ENCODE measurements around the gene ANKRD18A. TPM values are rescaled to one million over a fixed set of nuclear protein-coding genes. Genes with fewer than 3 reads are reported as not detected.

Gene ANKRD18A
- total RNA-seq: 0.08 and 0.53 TPM in 2 replicates
- 0.36 and 0.59 TPM in 2 replicates for polyA plus RNA-seq

GRCh38 chr9:38620483-38621433, at the start of gene ANKRD18A:
ANKRD18A (minus strand) TSS chr9:38620596; CDS start chr9:38620285, 311 bp downstream.
- Histone ChIP-seq H3K9me2 (replicated peaks; ENCODE audit: insufficient read depth) (no peaks in the 10 kb centered on the region), H3K4me1 (ENCODE audit: insufficient read depth) (peaks cover 25% of the 10 kb centered on the region), H4K20me1 (ENCODE audit: insufficient read depth, poor library complexity, severe bottlenecking) (no peaks in the 10 kb centered on the region), H3K4me3 (peak within 1 kb of the TSS; percentile 40), H3K36me3 (replicated peaks; ENCODE audit: insufficient read depth, low read depth) (no peaks in the 10 kb centered on the region), H2AFZ (peak within 1 kb of the TSS; percentile 90), H3K9me3 (ENCODE audit: low read depth) (no peaks in the 10 kb centered on the region), H3K4me2 (peak within 1 kb of the TSS; percentile 96), H3K79me2 (no peaks in the 10 kb centered on the region), H3K27me3 (peaks cover 62% of the 10 kb centered on the region), H3K27ac (no peak within 1 kb of the TSS)
- TF ChIP-seq EZH2phosphoT487 (IDR thresholded peaks at IDR 0.05; ENCODE audit: low read depth, severe bottlenecking, unreplicated experiment) (peak; percentile 29), EZH2 (IDR thresholded peaks at IDR 0.05; ENCODE audit: borderline replicate concordance) (peak; percentile 8)
- TF ChIP-seq, protein P1, sequence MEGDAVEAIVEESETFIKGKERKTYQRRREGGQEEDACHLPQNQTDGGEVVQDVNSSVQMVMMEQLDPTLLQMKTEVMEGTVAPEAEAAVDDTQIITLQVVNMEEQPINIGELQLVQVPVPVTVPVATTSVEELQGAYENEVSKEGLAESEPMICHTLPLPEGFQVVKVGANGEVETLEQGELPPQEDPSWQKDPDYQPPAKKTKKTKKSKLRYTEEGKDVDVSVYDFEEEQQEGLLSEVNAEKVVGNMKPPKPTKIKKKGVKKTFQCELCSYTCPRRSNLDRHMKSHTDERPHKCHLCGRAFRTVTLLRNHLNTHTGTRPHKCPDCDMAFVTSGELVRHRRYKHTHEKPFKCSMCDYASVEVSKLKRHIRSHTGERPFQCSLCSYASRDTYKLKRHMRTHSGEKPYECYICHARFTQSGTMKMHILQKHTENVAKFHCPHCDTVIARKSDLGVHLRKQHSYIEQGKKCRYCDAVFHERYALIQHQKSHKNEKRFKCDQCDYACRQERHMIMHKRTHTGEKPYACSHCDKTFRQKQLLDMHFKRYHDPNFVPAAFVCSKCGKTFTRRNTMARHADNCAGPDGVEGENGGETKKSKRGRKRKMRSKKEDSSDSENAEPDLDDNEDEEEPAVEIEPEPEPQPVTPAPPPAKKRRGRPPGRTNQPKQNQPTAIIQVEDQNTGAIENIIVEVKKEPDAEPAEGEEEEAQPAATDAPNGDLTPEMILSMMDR (IDR thresholded peaks at IDR 0.05; ENCODE audit: poor library complexity): peak; percentile 77
- WGBS (ENCODE audit: low lambda C conversion rate, missing lambda C conversion rate): 2% methylated on average over 76 of the region's 76 CpGs
- peak; percentile 92 for DNase-seq (ENCODE audit: low spot score)

- Histone ChIP-seq H3K4me1 (ENCODE audit: insufficient read depth) (no peaks in the 10 kb centered on the region), H3K9me3 (ENCODE audit: low read depth) (no peaks in the 10 kb centered on the region), H3K4me3 (no peak overlapping the region), H3K4me2 (no peak overlapping the region), H3K27ac (no peak overlapping the region), H3K36me3 (replicated peaks; ENCODE audit: insufficient read depth, low read depth) (no peaks in the 10 kb centered on the region), H4K20me1 (ENCODE audit: insufficient read depth, poor library complexity, severe bottlenecking) (no peaks in the 10 kb centered on the region), H3K9me2 (replicated peaks; ENCODE audit: insufficient read depth) (no peaks in the 10 kb centered on the region), H2AFZ (no peak overlapping the region), H3K79me2 (no peaks in the 10 kb centered on the region), H3K27me3 (no peaks in the 10 kb centered on the region)
- TF ChIP-seq, protein P1 (IDR thresholded peaks at IDR 0.05; ENCODE audit: poor library complexity): no peak
- TF ChIP-seq EZH2phosphoT487 (IDR thresholded peaks at IDR 0.05; ENCODE audit: low read depth, severe bottlenecking, unreplicated experiment) (no peak), EZH2 (IDR thresholded peaks at IDR 0.05; ENCODE audit: borderline replicate concordance) (no peak)
- no peak for DNase-seq (ENCODE audit: low spot score)
- 92% methylated on average over 10 of the region's 10 CpGs for whole genome bisulfite sequencing (ENCODE audit: low lambda C conversion rate, missing lambda C conversion rate)
Observed at GRCh38 chr9:38668791-38669466, 48.5 kb upstream of the ANKRD18A start.

- TF ChIP-seq, protein P1 (IDR thresholded peaks at IDR 0.05; ENCODE audit: poor library complexity): peak; percentile 48
- no peak for TF ChIP-seq EZH2phosphoT487 (IDR thresholded peaks at IDR 0.05; ENCODE audit: low read depth, severe bottlenecking, unreplicated experiment)
- no peaks in the 10 kb centered on the region for H3K9me3 ChIP-seq (ENCODE audit: low read depth)
- H3K9me2 ChIP-seq (replicated peaks; ENCODE audit: insufficient read depth): no peaks in the 10 kb centered on the region
- H4K20me1 ChIP-seq (ENCODE audit: insufficient read depth, poor library complexity, severe bottlenecking): no peaks in the 10 kb centered on the region
- H3K79me2 ChIP-seq: no peaks in the 10 kb centered on the region
- no peak overlapping the region for H2AFZ ChIP-seq
- H3K4me3 ChIP-seq: no peak overlapping the region
- no peaks in the 10 kb centered on the region for H3K27me3 ChIP-seq
- WGBS (ENCODE audit: low lambda C conversion rate, missing lambda C conversion rate): 76% methylated on average over 8 of the region's 8 CpGs
- DNase-seq (ENCODE audit: low spot score): peak; percentile 30
- H3K4me1 ChIP-seq (ENCODE audit: insufficient read depth): no peaks in the 10 kb centered on the region
- no peaks in the 10 kb centered on the region for H3K36me3 ChIP-seq (replicated peaks; ENCODE audit: insufficient read depth, low read depth)
- no peak overlapping the region for H3K27ac ChIP-seq
- no peak overlapping the region for H3K4me2 ChIP-seq
Observed at GRCh38 chr9:38662763-38663593, 42.6 kb upstream of the ANKRD18A start.

All from hepatocyte (in vitro differentiated cells).